Trophoblast cell (in vitro differentiated cells and primary cell): ENCODE data around the gene ASXL2.

Experiments
- DNase-seq, 2 donors: peaks; one replicate each; pipeline ENCODE4 v3.0.0-alpha.2; 2016
- H2AFZ ChIP-seq: 2 replicates; pipeline ENCODE4 v1.6.1; 2013; ENCODE audit warnings: low read length, moderate library complexity, mild to moderate bottlenecking; ENCODE audit not compliant: insufficient read depth, poor library complexity
- H2AK5ac ChIP-seq: 2 replicates; pipeline ENCODE4 v1.6.1; 2013; ENCODE audit warnings: mild to moderate bottlenecking, low read length
- H2BK120ac ChIP-seq: 2 replicates; pipeline ENCODE4 v1.6.1; 2013; ENCODE audit warnings: low read length, mild to moderate bottlenecking, moderate library complexity; ENCODE audit not compliant: insufficient read depth, poor library complexity
- H2BK12ac ChIP-seq: 2 replicates; pipeline ENCODE4 v1.6.1; 2013; ENCODE audit warnings: mild to moderate bottlenecking, low read length, moderate library complexity
- H2BK5ac ChIP-seq: 2 replicates; pipeline ENCODE4 v1.6.1; 2013; ENCODE audit warnings: low read length, low read depth, moderate library complexity, mild to moderate bottlenecking; ENCODE audit not compliant: poor library complexity
- H3K14ac ChIP-seq: 2 replicates; pipeline ENCODE4 v1.6.1; 2013; ENCODE audit warnings: mild to moderate bottlenecking, low read length
- H3K18ac ChIP-seq: 2 replicates; pipeline ENCODE4 v1.6.1; 2013; ENCODE audit warnings: mild to moderate bottlenecking, low read length
- H3K23ac ChIP-seq: 2 replicates; pipeline ENCODE4 v1.6.1; 2013; ENCODE audit warnings: low read length
- H3K27ac ChIP-seq: 2 replicates; pipeline ENCODE4 v1.5.1; 2013; ENCODE audit warnings: low read depth, mild to moderate bottlenecking, inconsistent platforms, low read length, moderate library complexity
- H3K27me3 ChIP-seq: 2 replicates; pipeline ENCODE4 v1.6.1; 2013; ENCODE audit warnings: inconsistent platforms, mild to moderate bottlenecking, low read length, moderate library complexity; ENCODE audit not compliant: insufficient read depth
- H3K36me3 ChIP-seq, 2 experiments: 1 replicate in 1 of 2; 2 replicates in 1 of 2; pipeline ENCODE4 v1.6.1; 2013; ENCODE audit warnings: low read length in 2 of 2, mild to moderate bottlenecking in 2 of 2, moderate library complexity in 1 of 2; ENCODE audit not compliant: insufficient read depth in 2 of 2, control insufficient read depth in 1 of 2
- H3K4ac ChIP-seq: 2 replicates; pipeline ENCODE4 v1.6.1; 2013; ENCODE audit warnings: low read depth, mild to moderate bottlenecking, low read length, moderate library complexity
- H3K4me1 ChIP-seq, 2 experiments: 1 replicate in 1 of 2; 2 replicates in 1 of 2; pipeline ENCODE4 v1.6.1; 2013; ENCODE audit warnings: low read length in 2 of 2, mild to moderate bottlenecking in 2 of 2, moderate library complexity in 1 of 2; ENCODE audit not compliant: insufficient read depth in 2 of 2, control insufficient read depth in 1 of 2
- H3K4me2 ChIP-seq: 2 replicates; pipeline ENCODE4 v1.6.1; 2013; ENCODE audit warnings: inconsistent platforms, mild to moderate bottlenecking, low read length, moderate library complexity
- H3K4me3 ChIP-seq: 2 replicates; pipeline ENCODE4 v1.5.1; 2013; ENCODE audit warnings: mild to moderate bottlenecking, low read depth, low read length, inconsistent platforms
- H3K79me1 ChIP-seq: one replicate; pipeline ENCODE4 v1.6.1; 2013; ENCODE audit warnings: low read length
- H3K79me2 ChIP-seq: 2 replicates; pipeline ENCODE4 v1.6.1; 2013; ENCODE audit warnings: low read length, mild to moderate bottlenecking; ENCODE audit not compliant: control insufficient read depth, insufficient read depth, poor library complexity
- H3K9ac ChIP-seq: 2 replicates; pipeline ENCODE4 v1.6.1; 2013; ENCODE audit warnings: mild to moderate bottlenecking, low read length
- H3K9me3 ChIP-seq: 2 replicates; pipeline ENCODE4 v1.6.1; 2013; ENCODE audit warnings: low read depth, mild to moderate bottlenecking, control low read depth, inconsistent platforms, low read length; ENCODE audit not compliant: insufficient read depth
- H4K12ac ChIP-seq: 2 replicates; pipeline ENCODE4 v1.6.1; 2013; ENCODE audit warnings: low read depth, mild to moderate bottlenecking, low read length, moderate library complexity
- H4K8ac ChIP-seq: 2 replicates; pipeline ENCODE4 v1.6.1; 2013; ENCODE audit warnings: low read depth, mild to moderate bottlenecking, low read length, moderate library complexity
- H4K91ac ChIP-seq: one replicate; pipeline ENCODE4 v1.6.1; 2013; ENCODE audit warnings: low read depth, mild to moderate bottlenecking, low read length, moderate library complexity
- WGBS: extraction: QIAGEN DNeasy Blood & Tissue Kit; methylation state at CpG from one replicate; pipeline ENCODE4 v1.1.7; 2013; ENCODE audit warnings: missing lambda C conversion rate; ENCODE audit not compliant: insufficient read length, insufficient coverage; ENCODE audit errors: extremely low coverage; 5-methylcytosine and 5-hydroxymethylcytosine counted together

The ASXL2 gene

GRCh38 chr2:25690058-25690457 is 188.2 kb downstream of the ASXL2 start:
- Histone ChIP-seq H3K4me2 (no peak overlapping the region), H2BK12ac (no peak overlapping the region), H2BK120ac (no peak overlapping the region), H3K27ac (no peak overlapping the region), H4K91ac (no peak overlapping the region), H3K79me2 (no peaks in the 10 kb centered on the region), H3K27me3 (no peaks in the 10 kb centered on the region), H4K12ac (no peak overlapping the region), H3K36me3 (no peaks in the 10 kb centered on the region), H3K9ac (no peak overlapping the region), H2AK5ac (no peak overlapping the region), H4K8ac (no peak overlapping the region), H3K23ac (no peak overlapping the region), H3K18ac (no peak overlapping the region), H2AFZ (no peak overlapping the region), H3K4ac (no peak overlapping the region), H3K14ac (no peak overlapping the region), H2BK5ac (no peak overlapping the region), H3K9me3 (no peaks in the 10 kb centered on the region), H3K4me3 (no peak overlapping the region), H3K79me1 (no peaks in the 10 kb centered on the region), H3K4me1 (peaks cover 0 to 5% of the 10 kb centered on the region in 2 experiments)
- DNase-seq, result no peak
- no CpG with 5 or more reads among the region's 1 CpG for WGBS

- H3K36me3 ChIP-seq, result no peaks in the 10 kb centered on the region
- H2AK5ac ChIP-seq, result no peak overlapping the region
- no peaks in the 10 kb centered on the region for H3K79me2 ChIP-seq
- H3K27ac ChIP-seq, result no peak overlapping the region
- no peak overlapping the region for H3K9ac ChIP-seq
- no peaks in the 10 kb centered on the region for H3K27me3 ChIP-seq
- H3K23ac ChIP-seq, result no peak overlapping the region
- no peak overlapping the region for H2AFZ ChIP-seq
- no peak for DNase-seq
- no peaks in the 10 kb centered on the region for H3K9me3 ChIP-seq
- H4K91ac ChIP-seq, result no peak overlapping the region
- H3K18ac ChIP-seq, result no peak overlapping the region
- no peak overlapping the region for H3K4me2 ChIP-seq
- H4K12ac ChIP-seq, result no peak overlapping the region
- H2BK5ac ChIP-seq, result no peak overlapping the region
- no CpG with 5 or more reads among the region's 6 CpGs for WGBS
- no peak overlapping the region for H3K14ac ChIP-seq
- no peak overlapping the region for H3K4me3 ChIP-seq
- no peak overlapping the region for H2BK120ac ChIP-seq
- H3K4ac ChIP-seq, result no peak overlapping the region
- H4K8ac ChIP-seq, result no peak overlapping the region
- no peak overlapping the region for H2BK12ac ChIP-seq
- peaks cover 0 to 5% of the 10 kb centered on the region in 2 experiments for H3K4me1 ChIP-seq
- H3K79me1 ChIP-seq, result no peaks in the 10 kb centered on the region
Measured at GRCh38 chr2:25688236-25688635, 190.1 kb downstream of the ASXL2 start.

- no peak for DNase-seq
- Histone ChIP-seq H2BK5ac (no peak overlapping the region), H3K36me3 (no peaks in the 10 kb centered on the region), H3K4me2 (no peak overlapping the region), H3K9ac (no peak overlapping the region), H3K27ac (no peak overlapping the region), H3K14ac (no peak overlapping the region), H4K8ac (no peak overlapping the region), H2BK120ac (no peak overlapping the region), H3K4ac (no peak overlapping the region), H2AK5ac (no peak overlapping the region), H3K79me2 (no peaks in the 10 kb centered on the region), H3K27me3 (no peaks in the 10 kb centered on the region), H2BK12ac (no peak overlapping the region), H3K4me1 (peaks cover 0 to 5% of the 10 kb centered on the region in 2 experiments), H4K91ac (no peak overlapping the region), H3K9me3 (no peaks in the 10 kb centered on the region), H3K4me3 (no peak overlapping the region), H2AFZ (no peak overlapping the region), H3K79me1 (no peaks in the 10 kb centered on the region), H4K12ac (no peak overlapping the region), H3K18ac (no peak overlapping the region), H3K23ac (no peak overlapping the region)
- no CpG with 5 or more reads among the region's 2 CpGs for WGBS
Measured at GRCh38 chr2:25685741-25686140, 192.5 kb downstream of the ASXL2 start.

- Histone ChIP-seq H2BK5ac (no peak overlapping the region), H3K23ac (no peak overlapping the region), H3K79me2 (no peaks in the 10 kb centered on the region), H3K9me3 (no peaks in the 10 kb centered on the region), H2AFZ (no peak overlapping the region), H3K4me1 (peaks cover 0 to under 1% of the 10 kb centered on the region in 2 experiments), H3K9ac (no peak overlapping the region), H3K27ac (no peak overlapping the region), H3K4me2 (no peak overlapping the region), H3K36me3 (no peaks in the 10 kb centered on the region), H2BK12ac (no peak overlapping the region), H2AK5ac (no peak overlapping the region), H4K91ac (no peak overlapping the region), H3K18ac (no peak overlapping the region), H3K79me1 (no peaks in the 10 kb centered on the region), H3K4me3 (no peak overlapping the region), H4K8ac (no peak overlapping the region), H3K27me3 (no peaks in the 10 kb centered on the region), H3K14ac (no peak overlapping the region), H3K4ac (no peak overlapping the region), H4K12ac (no peak overlapping the region), H2BK120ac (no peak overlapping the region)
- WGBS, result no CpG with 5 or more reads among the region's 20 CpGs
- no peak for DNase-seq
Measured at GRCh38 chr2:25684577-25685473, 193.5 kb downstream of the ASXL2 start.
